Effector CD8-positive, alpha-beta T cell (primary cell): ENCODE measurements around the gene PTPRU.

Experiments
- DNase-seq: peaks from one replicate; lab custom pipeline; 2025; lab: John Stamatoyannopoulos, UW

Gene PTPRU

GRCh38 chr1:29317063-29317915 is 81.0 kb downstream of the PTPRU start:
- DNase-seq = no peak

DNA sequence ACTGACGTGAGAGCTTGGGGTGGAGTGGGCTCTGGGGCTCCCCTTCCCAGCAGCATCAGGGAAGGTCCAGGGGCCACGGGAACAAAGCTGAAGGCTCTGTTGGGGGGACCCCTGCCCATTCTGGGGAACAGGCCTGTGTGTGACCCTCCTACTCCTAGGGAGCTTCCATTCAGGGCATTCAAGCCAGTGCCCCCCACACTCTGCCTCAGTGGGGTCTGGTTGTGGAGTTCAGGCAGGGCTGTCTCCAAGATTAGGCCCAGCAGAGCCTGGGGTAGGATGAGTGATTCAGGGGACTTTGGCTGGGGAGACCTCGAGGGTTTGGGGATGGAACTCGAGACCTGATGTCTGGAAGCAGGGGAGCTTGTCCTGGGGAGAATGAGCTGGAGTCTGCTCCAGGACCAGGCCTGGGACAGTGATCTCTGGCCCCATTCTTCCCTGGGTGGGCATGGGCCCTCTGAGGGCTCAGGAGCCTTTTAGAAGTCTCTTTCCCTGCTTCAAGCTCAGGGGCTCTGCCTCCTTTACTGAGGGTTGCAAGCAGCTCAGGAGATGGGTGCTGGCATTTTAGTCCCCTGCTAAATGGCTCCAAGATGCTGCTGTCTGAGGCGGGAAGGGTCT is 81.7 kb downstream of the PTPRU start:
- no peak for DNase-seq

- DNase-seq = no peak
These were observed 82.4 kb downstream of the PTPRU start for GRCh38 chr1:29318724-29319123.

DNA sequence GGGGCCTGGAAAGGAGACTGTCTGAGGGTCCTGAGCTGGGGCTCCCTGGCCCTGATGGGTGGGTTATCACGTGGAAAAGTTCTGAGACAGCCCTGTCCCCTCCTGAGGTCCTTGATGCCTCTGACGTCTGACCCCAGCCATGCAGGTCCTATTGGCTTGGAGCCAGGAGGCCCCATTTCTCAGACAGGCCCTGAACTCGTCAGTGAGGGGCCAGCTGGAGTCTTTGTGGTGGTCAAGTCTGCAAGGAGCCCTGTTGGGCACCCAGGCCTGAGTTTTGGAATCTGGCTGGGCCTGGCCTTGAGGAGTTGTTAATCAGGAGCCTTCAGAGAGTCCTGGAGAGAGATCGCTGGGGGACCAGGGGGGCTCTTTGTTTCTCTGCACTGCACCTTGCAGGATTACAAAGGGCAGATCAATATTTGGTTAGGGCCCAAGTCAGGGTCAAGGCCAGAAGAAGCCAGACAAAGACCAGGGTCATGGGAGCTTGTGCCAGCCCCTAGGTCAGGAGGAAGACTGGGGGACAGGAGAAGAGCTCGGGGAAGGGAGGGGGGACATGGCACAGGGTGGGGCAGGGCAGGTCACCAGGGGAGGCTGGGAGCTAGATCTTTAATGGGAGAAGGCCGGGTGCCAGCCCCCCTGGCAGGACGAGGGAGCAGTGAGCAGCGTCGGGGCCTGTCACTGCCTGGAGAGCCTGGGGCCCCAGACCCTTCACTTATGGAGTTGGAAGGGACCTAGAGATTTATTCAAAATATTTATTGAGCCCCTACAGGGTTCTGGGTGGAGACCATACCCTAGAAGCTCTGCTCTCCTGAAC is 83.2 kb downstream of the PTPRU start:
- no peak for DNase-seq

GRCh38 chr1:29320156-29320940 is 84.0 kb downstream of the PTPRU start:
- DNase-seq = no peak

- no peak for DNase-seq
These were observed 84.9 kb downstream of the PTPRU start for GRCh38 chr1:29321176-29321575.

GRCh38 chr1:29322147-29322694 is 85.9 kb downstream of the PTPRU start:
- no peak for DNase-seq

DNA sequence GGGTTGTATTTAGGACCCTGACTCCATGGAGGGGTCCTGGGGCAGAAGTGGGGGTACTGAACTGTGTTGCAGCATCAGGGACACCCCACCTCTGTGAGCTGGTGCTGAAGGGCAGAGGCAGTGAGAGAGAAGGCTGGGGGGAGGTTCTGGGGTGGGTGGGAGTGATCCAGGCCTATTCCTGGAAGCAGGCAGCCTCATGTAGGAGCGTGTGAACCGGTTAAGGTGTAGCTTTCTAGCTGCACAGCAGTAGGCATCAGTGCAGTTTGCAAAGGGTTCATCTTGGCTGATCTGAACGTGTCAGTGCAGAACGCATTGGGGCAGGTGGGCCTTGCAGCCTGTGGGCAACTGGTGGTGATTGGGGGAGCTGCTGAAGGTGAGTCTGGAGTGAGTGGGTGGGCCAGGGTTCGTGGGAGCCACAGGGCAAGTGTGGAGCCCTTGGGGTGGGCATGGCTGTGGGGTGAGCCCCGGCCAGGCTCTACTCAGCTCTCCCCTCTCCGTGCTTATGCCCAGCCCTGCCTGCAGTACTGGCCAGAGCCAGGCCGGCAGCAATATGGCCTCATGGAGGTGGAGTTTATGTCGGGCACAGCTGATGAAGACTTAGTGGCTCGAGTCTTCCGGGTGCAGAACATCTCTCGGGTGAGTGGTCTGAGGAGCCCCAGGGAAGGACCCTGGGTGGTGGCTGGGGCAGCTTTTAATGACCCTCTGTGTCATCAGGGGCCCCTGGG is 86.7 kb downstream of the PTPRU start:
- DNase-seq = no peak

- DNase-seq = no peak
These were observed 87.3 kb downstream of the PTPRU start for GRCh38 chr1:29323636-29324035.

GRCh38 chr1:29324202-29324601 is 87.9 kb downstream of the PTPRU start:
- DNase-seq = no peak

DNA sequence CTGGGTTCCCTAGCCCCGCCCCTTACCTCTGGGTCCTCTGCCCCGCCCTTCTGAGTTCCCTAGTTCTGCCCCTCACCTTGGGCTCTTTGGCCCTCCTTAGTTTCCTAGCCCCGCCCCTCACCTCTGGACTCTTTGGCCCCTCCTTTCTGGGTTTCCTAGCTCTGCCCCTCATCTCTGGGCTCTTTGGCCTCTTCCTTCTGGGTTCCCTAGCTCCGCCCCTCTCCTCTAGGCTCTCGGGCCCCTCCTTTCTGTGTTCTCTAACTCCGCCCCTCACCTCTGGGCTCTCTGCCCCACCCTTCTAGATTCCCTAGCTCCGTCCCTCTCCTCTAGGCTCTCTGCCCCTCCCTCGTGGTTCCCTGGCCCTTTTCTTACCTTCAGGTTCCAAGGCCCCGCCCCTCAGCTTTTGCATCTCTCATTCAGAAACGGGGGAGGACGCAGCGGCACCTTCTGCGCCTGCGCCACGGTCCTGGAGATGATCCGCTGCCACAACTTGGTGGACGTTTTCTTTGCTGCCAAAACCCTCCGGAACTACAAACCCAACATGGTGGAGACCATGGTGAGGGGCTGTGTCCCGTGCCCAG is 88.5 kb downstream of the PTPRU start:
- no peak for DNase-seq

- DNase-seq = no peak
These were observed 89.4 kb downstream of the PTPRU start for GRCh38 chr1:29325675-29326074.

DNA sequence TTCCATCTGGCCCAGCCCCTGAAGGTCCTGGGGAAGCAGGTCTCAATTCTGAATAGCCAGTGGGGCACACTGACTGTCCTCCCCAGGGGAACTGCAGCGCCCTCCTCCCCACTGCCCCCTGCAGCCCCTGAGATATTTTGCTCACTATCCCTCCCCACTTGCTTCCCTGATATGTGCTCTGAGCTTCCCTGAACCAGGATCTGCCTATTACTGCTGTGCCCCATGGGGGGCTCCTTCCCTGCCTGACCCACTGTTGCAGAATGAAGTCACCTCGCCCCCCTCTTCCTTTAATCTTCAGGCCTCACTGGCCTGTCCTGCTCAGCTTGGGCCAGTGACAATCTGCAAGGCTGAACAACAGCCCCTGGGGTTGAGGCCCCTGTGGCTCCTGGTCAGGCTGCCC is 89.8 kb downstream of the PTPRU start:
- no peak for DNase-seq

- DNase-seq = no peak
These were observed 91.1 kb downstream of the PTPRU start for GRCh38 chr1:29327223-29327935.

- DNase-seq = no peak
These were observed 92.9 kb downstream of the PTPRU start for GRCh38 chr1:29329022-29329775.

DNA sequence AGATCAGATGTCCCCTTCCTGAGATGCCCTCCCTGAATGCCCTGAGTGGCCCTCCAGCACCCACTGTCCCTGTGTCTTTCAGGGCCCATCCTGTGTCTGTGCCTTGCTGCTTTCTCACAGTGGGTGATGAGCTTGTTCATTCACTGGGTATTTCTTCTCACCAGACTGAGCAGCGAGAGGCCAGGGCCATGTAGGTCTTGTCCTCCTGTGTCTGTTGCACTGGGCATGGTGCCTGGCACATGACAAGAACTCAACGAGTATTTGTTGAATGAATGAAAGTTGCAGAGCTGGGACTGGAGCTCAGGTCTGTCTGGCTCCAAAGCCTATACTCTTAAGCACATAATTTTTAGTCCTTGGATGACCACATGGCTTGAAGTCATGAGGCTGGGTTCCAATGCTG is 93.8 kb downstream of the PTPRU start:
- DNase-seq = no peak

- DNase-seq = no peak
These were observed 94.5 kb downstream of the PTPRU start for GRCh38 chr1:29330856-29331255.

GRCh38 chr1:29331309-29331708 is 95.0 kb downstream of the PTPRU start:
- no peak for DNase-seq

DNA sequence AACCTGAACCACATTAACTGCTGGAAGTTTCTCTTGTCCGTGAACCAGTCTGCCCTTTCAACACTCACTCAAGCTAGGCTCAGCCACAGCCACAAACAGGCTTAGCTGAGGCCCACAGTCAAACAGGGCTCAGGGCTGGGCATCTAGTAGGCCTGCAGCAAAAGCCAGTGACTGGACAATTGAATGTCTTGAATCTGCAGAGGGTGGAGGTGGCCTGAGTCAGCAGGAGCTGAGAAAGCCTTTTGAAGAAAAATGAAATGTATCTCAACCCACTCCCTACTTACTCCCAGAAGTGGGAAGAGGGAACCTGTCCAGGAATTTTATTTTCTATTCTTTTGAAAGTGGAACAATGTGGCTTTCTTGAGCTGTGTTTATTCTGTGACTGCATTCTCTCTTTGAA is 95.4 kb downstream of the PTPRU start:
- DNase-seq = no peak
